HEK293 (cell line): ENCODE measurements around the gene PRKAB1.
"Not testable (repeated sequence)": the region's sequence is repeated elsewhere in the genome, so short reads cannot be mapped to it uniquely, and the experiment has no call there.

Experiments used
- CTCF ChIA-PET: fragments of 350-600 bp; formaldehyde crosslinking; extraction: SDS; loops from one replicate; lab custom pipeline; 2021; ENCODE audit warnings: antibody characterized with exemption; lab: Yijun Ruan, JAX
- POLR2A ChIA-PET: fragments of 300-600 bp; formaldehyde crosslinking; extraction: SDS; loops from one replicate; lab custom pipeline; 2020; ENCODE audit warnings: antibody characterized with exemption, inconsistent platforms; lab: Yijun Ruan, JAX
- H3K27ac ChIP-seq: fragments of 200-500 bp; sonication (Bioruptor generic); 2 replicates; pipeline ENCODE4 v1.5.1; 2014; ENCODE audit warnings: low read depth, low read length, control low read depth, inconsistent platforms; ENCODE audit errors: extremely low read depth
- H3K36me3 ChIP-seq, 2 experiments: fragments of 200-500 bp in 1 of 2; sonication (Bioruptor generic) in 1 of 2; 1 replicate in 1 of 2; 2 replicates in 1 of 2; pipeline ENCODE4 v1.5.1; 2014 to 2017; ENCODE audit warnings: inconsistent platforms in 2 of 2, low read length in 2 of 2; ENCODE audit not compliant: control insufficient read depth in 2 of 2, insufficient read depth in 1 of 2
- H3K4me1 ChIP-seq: fragments of 200-500 bp; sonication (Bioruptor generic); 2 replicates; pipeline ENCODE4 v1.5.1; 2014; ENCODE audit warnings: mild to moderate bottlenecking, low read length, inconsistent platforms; ENCODE audit not compliant: control insufficient read depth, insufficient read depth
- H3K4me3 ChIP-seq: 2 replicates; pipeline ENCODE4 v1.5.1; 2011; ENCODE audit warnings: low read depth, mild to moderate bottlenecking, control low read depth, low read length, moderate library complexity
- H3K9me3 ChIP-seq: fragments of 200-500 bp; sonication (Bioruptor generic); 2 replicates; pipeline ENCODE4 v1.5.1; 2014; ENCODE audit warnings: low read depth, low read length, inconsistent platforms; ENCODE audit not compliant: control insufficient read depth, insufficient read depth
- BCL11A ChIP-seq: fragments of 450-650 bp; formaldehyde crosslinking; IDR thresholded peaks from 2 replicates; pipeline ENCODE4 v1.5.1; 2016; ENCODE audit warnings: low read depth, missing biosample characterization, missing genetic modification characterization
- GFI1B ChIP-seq: fragments of 450-650 bp; formaldehyde crosslinking; IDR thresholded peaks from 2 replicates; pipeline ENCODE4 v1.5.1; 2016; ENCODE audit warnings: missing biosample characterization, missing genetic modification characterization
- GLIS2 ChIP-seq: fragments of 450-650 bp; formaldehyde crosslinking; IDR thresholded peaks from 2 replicates; pipeline ENCODE4 v1.5.1; 2016; ENCODE audit warnings: missing biosample characterization, missing genetic modification characterization
- REPIN1 ChIP-seq: fragments of 450-650 bp; formaldehyde crosslinking; IDR thresholded peaks from 2 replicates; pipeline ENCODE4 v1.5.1; 2017; ENCODE audit warnings: missing biosample characterization, missing genetic modification characterization, low read depth
- TRIM28 ChIP-seq: IDR thresholded peaks from 2 replicates; pipeline ENCODE4 v1.6.1; 2011; ENCODE audit warnings: low read length, control low read depth, borderline replicate concordance
- ZFP41 ChIP-seq: fragments of 450-650 bp; formaldehyde crosslinking; IDR thresholded peaks from 2 replicates; pipeline ENCODE4 v1.5.1; 2016; ENCODE audit warnings: missing biosample characterization, missing genetic modification characterization, borderline replicate concordance
- ZIC2 ChIP-seq: fragments of 450-650 bp; formaldehyde crosslinking; IDR thresholded peaks from 2 replicates; pipeline ENCODE4 v1.5.1; 2016; ENCODE audit warnings: missing biosample characterization, missing genetic modification characterization
- ZNF138 ChIP-seq: fragments of 450-650 bp; formaldehyde crosslinking; IDR thresholded peaks from 2 replicates; pipeline ENCODE4 v1.5.1; 2016; ENCODE audit warnings: missing biosample characterization, missing genetic modification characterization, borderline replicate concordance
- ZNF214 ChIP-seq: fragments of 450-650 bp; formaldehyde crosslinking; IDR thresholded peaks from 2 replicates; pipeline ENCODE4 v1.5.1; 2017; ENCODE audit warnings: missing biosample characterization, mild to moderate bottlenecking, missing genetic modification characterization, borderline replicate concordance
- ZNF24 ChIP-seq: fragments of 450-650 bp; formaldehyde crosslinking; IDR thresholded peaks from 2 replicates; pipeline ENCODE4 v1.5.1; 2016; ENCODE audit warnings: missing biosample characterization, missing genetic modification characterization
- ZNF292 ChIP-seq: fragments of 450-650 bp; formaldehyde crosslinking; IDR thresholded peaks from 2 replicates; pipeline ENCODE4 v1.5.1; 2016; ENCODE audit warnings: low read depth, missing biosample characterization, missing genetic modification characterization, borderline replicate concordance
- ZNF394 ChIP-seq: fragments of 450-650 bp; formaldehyde crosslinking; IDR thresholded peaks from 2 replicates; pipeline ENCODE4 v1.5.1; 2016; ENCODE audit warnings: missing biosample characterization, missing genetic modification characterization, mild to moderate bottlenecking, moderate library complexity, borderline replicate concordance
- ZNF544 ChIP-seq: fragments of 450-650 bp; formaldehyde crosslinking; IDR thresholded peaks from 2 replicates; pipeline ENCODE4 v1.5.0; 2017; ENCODE audit warnings: missing biosample characterization, missing genetic modification characterization
- ZNF585B ChIP-seq: fragments of 450-650 bp; formaldehyde crosslinking; IDR thresholded peaks from 2 replicates; pipeline ENCODE4 v1.5.1; 2016; ENCODE audit warnings: missing biosample characterization, missing genetic modification characterization
- ZNF629 ChIP-seq: fragments of 450-650 bp; formaldehyde crosslinking; IDR thresholded peaks from 2 replicates; pipeline ENCODE4 v1.5.1; 2017; ENCODE audit warnings: missing biosample characterization, missing genetic modification characterization
- ZNF791 ChIP-seq: fragments of 450-650 bp; formaldehyde crosslinking; IDR thresholded peaks from 2 replicates; pipeline ENCODE4 v1.5.1; 2016; ENCODE audit warnings: missing biosample characterization, missing genetic modification characterization
- TF ChIP-seq, protein P1 (sequence below): fragments of 450-650 bp; IDR thresholded peaks from 2 replicates; pipeline ENCODE4 v1.5.1; 2018; ENCODE audit warnings: missing biosample characterization, mild to moderate bottlenecking, missing genetic modification characterization
- TF ChIP-seq, protein P2 (sequence below): fragments of 450-650 bp; formaldehyde crosslinking; IDR thresholded peaks from 2 replicates; pipeline ENCODE4 v1.5.1; 2016; ENCODE audit warnings: missing biosample characterization, missing genetic modification characterization
- TF ChIP-seq, protein P3 (sequence below): fragments of 450-650 bp; formaldehyde crosslinking; IDR thresholded peaks from 2 replicates; pipeline ENCODE4 v1.5.1; 2016; ENCODE audit warnings: missing biosample characterization, missing genetic modification characterization
- TF ChIP-seq, protein P4 (sequence below): fragments of 450-650 bp; formaldehyde crosslinking; IDR thresholded peaks from 2 replicates; pipeline ENCODE4 v1.5.1; 2017; ENCODE audit warnings: missing biosample characterization, missing genetic modification characterization
- TF ChIP-seq, protein P5 (sequence below): fragments of 450-650 bp; formaldehyde crosslinking; IDR thresholded peaks from 2 replicates; pipeline ENCODE4 v1.5.1; 2016; ENCODE audit warnings: missing biosample characterization, missing genetic modification characterization

PRKAB1 gene

DNA sequence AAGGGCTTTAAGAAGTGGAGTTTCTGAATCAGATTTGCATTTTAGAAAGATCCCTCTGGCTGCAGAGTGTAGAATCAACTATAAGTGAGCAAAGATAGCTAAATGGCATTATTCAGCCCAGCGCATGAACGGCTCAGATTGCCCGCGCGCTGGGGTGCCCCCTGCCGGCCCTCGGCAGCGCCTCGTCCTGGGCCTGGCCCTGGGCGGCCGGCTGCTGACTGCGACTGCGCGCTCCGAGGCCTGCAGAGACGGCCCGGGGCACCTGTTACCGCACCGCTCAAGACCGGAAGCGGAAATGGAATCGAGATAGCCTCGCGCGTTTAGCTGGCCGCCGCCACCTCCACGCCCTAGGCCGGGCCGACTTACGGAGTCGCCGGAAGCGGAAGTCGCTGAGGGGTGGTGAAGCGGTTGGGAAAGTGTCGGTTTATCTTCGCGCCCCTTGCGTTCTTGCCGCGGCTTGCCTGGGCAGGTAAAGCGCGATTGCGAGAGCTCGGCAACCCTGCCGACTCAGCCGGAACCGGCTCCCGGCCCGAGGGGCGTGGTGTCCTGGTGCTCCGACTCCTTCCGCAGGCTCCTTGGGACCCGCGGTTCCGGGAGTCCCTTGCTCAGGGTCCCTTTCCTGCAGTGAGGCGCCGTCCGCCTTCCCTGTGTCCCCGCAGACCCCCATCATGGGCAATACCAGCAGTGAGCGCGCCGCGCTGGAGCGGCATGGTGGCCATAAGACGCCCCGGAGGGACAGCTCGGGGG is at the start of gene PRKAB1 (continued):
- TF ChIP-seq, protein P1, sequence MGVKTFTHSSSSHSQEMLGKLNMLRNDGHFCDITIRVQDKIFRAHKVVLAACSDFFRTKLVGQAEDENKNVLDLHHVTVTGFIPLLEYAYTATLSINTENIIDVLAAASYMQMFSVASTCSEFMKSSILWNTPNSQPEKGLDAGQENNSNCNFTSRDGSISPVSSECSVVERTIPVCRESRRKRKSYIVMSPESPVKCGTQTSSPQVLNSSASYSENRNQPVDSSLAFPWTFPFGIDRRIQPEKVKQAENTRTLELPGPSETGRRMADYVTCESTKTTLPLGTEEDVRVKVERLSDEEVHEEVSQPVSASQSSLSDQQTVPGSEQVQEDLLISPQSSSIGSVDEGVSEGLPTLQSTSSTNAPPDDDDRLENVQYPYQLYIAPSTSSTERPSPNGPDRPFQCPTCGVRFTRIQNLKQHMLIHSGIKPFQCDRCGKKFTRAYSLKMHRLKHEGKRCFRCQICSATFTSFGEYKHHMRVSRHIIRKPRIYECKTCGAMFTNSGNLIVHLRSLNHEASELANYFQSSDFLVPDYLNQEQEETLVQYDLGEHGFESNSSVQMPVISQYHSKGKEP (tag by site-specific recombination), result 0 out of 2 replicates have a peak, but pooled peaks have one; percentile 58
- TF ChIP-seq ZNF629 (tag by site-specific recombination), result peak; percentile 82
- no peak; the same call in 1 of the 2 replicates for TF ChIP-seq ZNF24 (tag by site-specific recombination)
- peak; percentile 44; the same call in 1 of the 2 replicates for TF ChIP-seq GLIS2 (tag by site-specific recombination)
- peak; percentile 50; the same call in 1 of the 2 replicates for TF ChIP-seq TRIM28
- TF ChIP-seq ZIC2 (tag by site-specific recombination), result peak; percentile 43; the same call in 1 of the 2 replicates
- TF ChIP-seq ZNF394 (tag by site-specific recombination), result 0 out of 2 replicates have a peak, but pooled peaks have one; percentile 18
- TF ChIP-seq, protein P2, sequence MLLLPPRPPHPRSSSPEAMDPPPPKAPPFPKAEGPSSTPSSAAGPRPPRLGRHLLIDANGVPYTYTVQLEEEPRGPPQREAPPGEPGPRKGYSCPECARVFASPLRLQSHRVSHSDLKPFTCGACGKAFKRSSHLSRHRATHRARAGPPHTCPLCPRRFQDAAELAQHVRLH (tag by site-specific recombination), result peak; percentile 99

DNA sequence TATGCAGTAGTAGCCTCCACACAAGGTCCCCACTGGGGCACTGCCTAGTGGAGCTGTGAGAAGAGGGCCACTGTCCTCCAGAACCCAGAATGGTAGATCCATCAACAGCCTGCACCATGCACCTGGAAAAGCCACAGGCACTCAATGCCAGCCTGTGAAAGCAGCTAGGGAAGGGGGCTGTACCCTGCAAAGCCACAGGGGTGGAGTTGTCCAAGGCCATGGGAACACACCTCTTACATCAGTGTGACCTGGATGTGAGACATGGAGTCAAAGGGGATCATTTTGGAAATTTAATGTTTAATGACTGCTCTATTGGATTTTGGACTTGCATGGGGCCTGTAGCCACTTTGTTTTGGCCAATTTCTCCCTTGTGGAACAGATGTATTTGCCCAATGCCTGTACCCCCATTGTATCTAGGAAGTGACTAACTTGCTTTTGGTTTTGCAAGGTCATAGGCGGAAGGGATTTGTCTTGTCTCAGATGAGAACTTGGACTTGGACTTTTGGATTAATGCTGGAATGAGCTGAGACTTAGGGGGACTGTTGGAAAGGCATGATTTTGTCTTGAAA is 49.5 kb upstream of the PRKAB1 start:
- H3K4me3 ChIP-seq, H3K27ac ChIP-seq, POLR2A ChIA-PET, H3K9me3 ChIP-seq, H3K4me1 ChIP-seq, H3K36me3 ChIP-seq: not testable (repeated sequence)
- CTCF ChIA-PET, result interaction anchor here (0.7 kb wide), 1 partner anchor 24 kb away, joined by 4 read pairs; no protein-coding TSS in a partner anchor

DNA sequence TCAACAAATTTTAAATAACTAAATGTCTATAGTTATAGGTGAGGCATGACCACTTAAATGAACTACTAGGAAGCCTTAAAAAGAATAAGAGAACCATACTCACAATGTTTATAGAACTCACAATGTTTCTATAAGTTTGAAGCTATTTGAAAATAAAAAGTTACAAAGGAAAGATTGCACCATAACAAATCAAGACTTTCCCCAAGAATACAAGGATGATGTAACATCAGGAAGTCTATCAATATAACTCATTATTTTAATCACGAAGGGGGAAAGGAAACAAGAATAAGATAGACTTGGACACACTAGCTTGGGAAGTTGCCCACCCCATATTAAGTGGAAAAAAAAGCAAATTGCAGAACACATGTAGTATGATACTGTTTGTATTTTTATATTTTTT is 47.4 kb upstream of the PRKAB1 start:
- Histone ChIP-seq H3K4me1 (no peaks in the 10 kb centered on the region), H3K4me3 (no peak overlapping the region), H3K36me3 (no peaks in the 10 kb centered on the region), H3K9me3 (no peaks in the 10 kb centered on the region), H3K27ac (no peak overlapping the region)
- POLR2A ChIA-PET, result no interaction called here
- CTCF ChIA-PET, result interaction anchor here (0.7 kb wide), 1 partner anchor 583 kb away, joined by 3 read pairs; no protein-coding TSS in a partner anchor
- TF ChIP-seq ZNF292, result no peak
- no peak for TF ChIP-seq ZNF214 (tag by site-specific recombination)
- TF ChIP-seq BCL11A (tag by site-specific recombination), result no peak
- TF ChIP-seq, protein P3, sequence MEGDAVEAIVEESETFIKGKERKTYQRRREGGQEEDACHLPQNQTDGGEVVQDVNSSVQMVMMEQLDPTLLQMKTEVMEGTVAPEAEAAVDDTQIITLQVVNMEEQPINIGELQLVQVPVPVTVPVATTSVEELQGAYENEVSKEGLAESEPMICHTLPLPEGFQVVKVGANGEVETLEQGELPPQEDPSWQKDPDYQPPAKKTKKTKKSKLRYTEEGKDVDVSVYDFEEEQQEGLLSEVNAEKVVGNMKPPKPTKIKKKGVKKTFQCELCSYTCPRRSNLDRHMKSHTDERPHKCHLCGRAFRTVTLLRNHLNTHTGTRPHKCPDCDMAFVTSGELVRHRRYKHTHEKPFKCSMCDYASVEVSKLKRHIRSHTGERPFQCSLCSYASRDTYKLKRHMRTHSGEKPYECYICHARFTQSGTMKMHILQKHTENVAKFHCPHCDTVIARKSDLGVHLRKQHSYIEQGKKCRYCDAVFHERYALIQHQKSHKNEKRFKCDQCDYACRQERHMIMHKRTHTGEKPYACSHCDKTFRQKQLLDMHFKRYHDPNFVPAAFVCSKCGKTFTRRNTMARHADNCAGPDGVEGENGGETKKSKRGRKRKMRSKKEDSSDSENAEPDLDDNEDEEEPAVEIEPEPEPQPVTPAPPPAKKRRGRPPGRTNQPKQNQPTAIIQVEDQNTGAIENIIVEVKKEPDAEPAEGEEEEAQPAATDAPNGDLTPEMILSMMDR (tag by site-specific recombination), result no peak
- TF ChIP-seq, protein P4, sequence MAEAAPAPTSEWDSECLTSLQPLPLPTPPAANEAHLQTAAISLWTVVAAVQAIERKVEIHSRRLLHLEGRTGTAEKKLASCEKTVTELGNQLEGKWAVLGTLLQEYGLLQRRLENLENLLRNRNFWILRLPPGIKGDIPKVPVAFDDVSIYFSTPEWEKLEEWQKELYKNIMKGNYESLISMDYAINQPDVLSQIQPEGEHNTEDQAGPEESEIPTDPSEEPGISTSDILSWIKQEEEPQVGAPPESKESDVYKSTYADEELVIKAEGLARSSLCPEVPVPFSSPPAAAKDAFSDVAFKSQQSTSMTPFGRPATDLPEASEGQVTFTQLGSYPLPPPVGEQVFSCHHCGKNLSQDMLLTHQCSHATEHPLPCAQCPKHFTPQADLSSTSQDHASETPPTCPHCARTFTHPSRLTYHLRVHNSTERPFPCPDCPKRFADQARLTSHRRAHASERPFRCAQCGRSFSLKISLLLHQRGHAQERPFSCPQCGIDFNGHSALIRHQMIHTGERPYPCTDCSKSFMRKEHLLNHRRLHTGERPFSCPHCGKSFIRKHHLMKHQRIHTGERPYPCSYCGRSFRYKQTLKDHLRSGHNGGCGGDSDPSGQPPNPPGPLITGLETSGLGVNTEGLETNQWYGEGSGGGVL (tag by site-specific recombination), result no peak
- no peak for TF ChIP-seq ZNF791
- no peak for TF ChIP-seq REPIN1 (tag by site-specific recombination)
- TF ChIP-seq ZNF138 (tag by site-specific recombination), result no peak
- TF ChIP-seq ZNF585B, result no peak
- TF ChIP-seq, protein P1 (tag by site-specific recombination), result no peak
- no peak for TF ChIP-seq ZFP41 (tag by site-specific recombination)
- TF ChIP-seq GFI1B, result no peak
- TF ChIP-seq ZNF544 (tag by site-specific recombination), result no peak
- TF ChIP-seq, protein P5, sequence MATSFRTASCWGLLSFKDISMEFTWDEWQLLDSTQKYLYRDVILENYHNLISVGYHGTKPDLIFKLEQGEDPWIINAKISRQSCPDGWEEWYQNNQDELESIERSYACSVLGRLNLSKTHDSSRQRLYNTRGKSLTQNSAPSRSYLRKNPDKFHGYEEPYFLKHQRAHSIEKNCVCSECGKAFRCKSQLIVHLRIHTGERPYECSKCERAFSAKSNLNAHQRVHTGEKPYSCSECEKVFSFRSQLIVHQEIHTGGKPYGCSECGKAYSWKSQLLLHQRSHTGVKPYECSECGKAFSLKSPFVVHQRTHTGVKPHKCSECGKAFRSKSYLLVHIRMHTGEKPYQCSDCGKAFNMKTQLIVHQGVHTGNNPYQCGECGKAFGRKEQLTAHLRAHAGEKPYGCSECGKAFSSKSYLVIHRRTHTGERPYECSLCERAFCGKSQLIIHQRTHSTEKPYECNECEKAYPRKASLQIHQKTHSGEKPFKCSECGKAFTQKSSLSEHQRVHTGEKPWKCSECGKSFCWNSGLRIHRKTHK, result no peak
